GM12801 (cell line): Measurements from ENCODE around the gene SQSTM1.

Source experiments
- CTCF ChIP-seq: IDR thresholded peaks from one replicate; pipeline ENCODE4 v1.5.1; 2011; ENCODE audit warnings: control low read depth; ENCODE audit not compliant: insufficient read length; ENCODE audit errors: extremely low read depth

Gene SQSTM1

GRCh38 chr5:179866241-179867078 lies 45.8 kb downstream of the SQSTM1 start:
- no peak for TF ChIP-seq CTCF

- TF ChIP-seq CTCF = no peak
Measured at GRCh38 chr5:179867079-179867465, 46.4 kb downstream of the SQSTM1 start.

GRCh38 chr5:179867476-179867875 lies 46.8 kb downstream of the SQSTM1 start:
- TF ChIP-seq CTCF = no peak

GRCh38 chr5:179868541-179868940 lies 47.8 kb downstream of the SQSTM1 start:
- TF ChIP-seq CTCF = no peak

- TF ChIP-seq CTCF = no peak
Measured at GRCh38 chr5:179869101-179869500, 48.4 kb downstream of the SQSTM1 start.

GRCh38 chr5:179869641-179870402 lies 49.1 kb downstream of the SQSTM1 start:
- no peak for TF ChIP-seq CTCF

- TF ChIP-seq CTCF = no peak
Measured at GRCh38 chr5:179870403-179870903, 49.7 kb downstream of the SQSTM1 start.
